A549 treated with DMSO at 1 μM for 4 hours (cell line): ENCODE measurements around the gene TVP23B. TPM values are rescaled to one million over a fixed set of nuclear protein-coding genes. Genes with fewer than 3 reads are reported as not detected.

Source experiments
- total RNA-seq: library from RNA; stranded (reverse); fragments of 200-300 nt; extraction: Qiagen RNA extraction; gene quantifications from 5 replicates; pipeline ENCODE4 v1.2.3, GENCODE V29; 2022; ENCODE audit warnings: low read depth

The TVP23B gene
- total RNA-seq: 67.9 to 80.6 TPM (median 73.9 TPM) in 5 replicates

DNA sequence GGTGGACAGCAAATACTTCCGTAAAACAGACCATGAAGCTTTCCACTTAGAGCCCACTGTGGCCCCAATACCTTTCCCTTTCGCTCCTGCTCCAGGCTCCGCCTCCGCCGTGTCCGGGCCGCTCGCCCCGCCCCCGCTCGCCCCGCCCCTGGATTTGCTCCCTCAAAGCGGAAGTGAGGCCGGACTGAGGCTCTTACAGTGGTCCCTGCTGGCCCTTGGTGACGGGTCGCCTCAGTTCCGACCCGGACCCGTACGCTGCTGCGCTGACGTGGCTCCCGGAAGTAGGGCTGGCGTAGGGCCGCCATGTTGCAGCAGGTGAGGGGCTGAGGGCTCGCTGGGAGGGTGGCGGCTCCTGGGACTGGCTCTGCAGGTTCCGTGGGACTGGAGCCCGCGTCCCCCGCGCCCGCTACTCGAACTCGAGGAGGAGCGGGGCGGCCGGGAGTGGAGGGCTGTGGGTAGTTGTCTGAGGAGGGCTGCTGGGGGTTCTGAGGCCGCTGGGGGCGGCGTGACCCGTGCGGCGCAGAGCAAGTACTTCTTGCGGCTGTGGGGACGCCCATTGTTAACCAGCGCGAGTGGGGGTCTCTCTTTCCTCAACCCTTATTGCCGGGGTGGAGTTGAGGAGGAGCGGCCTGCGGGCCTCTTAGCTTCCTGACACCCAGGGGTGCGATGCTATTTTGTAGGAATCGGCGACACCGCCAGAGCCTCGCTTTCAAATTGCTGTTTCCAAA is at the start of gene TVP23B:
TVP23B (plus strand) TSS at position 193 of the 728 bp plus-strand sequence; CDS start at position 304, 111 bp downstream.

DNA sequence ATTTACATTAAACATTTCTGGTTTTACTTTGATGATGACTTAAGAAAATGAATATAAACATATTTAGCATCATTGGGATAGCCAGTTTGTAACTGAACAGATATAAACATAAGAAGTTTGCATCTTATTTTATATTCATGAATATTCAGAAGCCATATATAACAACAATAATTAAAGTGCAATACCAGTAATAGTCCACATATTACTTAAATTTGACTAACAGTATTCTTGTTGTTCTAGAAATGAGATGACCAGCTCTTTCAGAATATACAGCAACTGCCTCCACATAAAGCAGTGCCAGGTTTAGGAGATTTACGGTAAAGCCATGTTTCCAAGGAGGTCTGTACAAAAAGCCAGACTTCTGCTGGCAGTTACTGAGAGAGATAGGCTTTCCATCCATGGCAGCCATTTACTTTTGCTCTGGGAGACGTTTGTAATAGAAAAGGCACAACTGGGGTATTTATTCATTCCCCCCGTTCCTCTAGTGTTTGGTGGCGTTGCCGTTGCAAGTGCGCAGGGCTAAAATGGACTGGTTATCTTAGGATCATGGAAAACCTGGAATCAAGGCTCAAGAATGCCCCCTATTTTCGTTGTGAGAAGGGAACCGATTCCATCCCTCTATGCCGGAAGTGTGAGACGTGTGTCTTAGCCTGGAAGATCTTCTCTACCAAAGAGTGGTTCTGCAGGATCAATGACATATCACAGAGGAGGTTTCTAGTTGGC is 37.1 kb upstream of the TVP23B start, which contains the start of gene FBXW10:
FBXW10 (plus strand) TSS at position 356 of the 723 bp plus-strand sequence; CDS start at position 547, 191 bp downstream.

Other genes starting within 250 kb of the TVP23B start
- not detected in 5 replicates for gene TBC1D28, start 136.8 kb upstream of the TVP23B start, total RNA-seq
- 4.1 to 5.7 TPM (median 4.4 TPM) in 5 replicates for gene FOXO3B, start 98.9 kb upstream of the TVP23B start, total RNA-seq
- gene FBXW10, start 37.1 kb upstream of the TVP23B start, total RNA-seq: 0.95 to 1.6 TPM (median 1.2 TPM) in 5 replicates
- gene PRPSAP2, start 76.9 kb downstream of the TVP23B start, total RNA-seq: 41.3 to 46.6 TPM (median 44.7 TPM) in 5 replicates
- 0.12 to 0.25 TPM (median 0.18 TPM) in 5 replicates for gene SLC5A10, start 171.0 kb downstream of the TVP23B start, total RNA-seq
- 35.9 to 42.4 TPM (median 38.5 TPM) in 5 replicates for gene FAM83G, start 223.6 kb downstream of the TVP23B start, total RNA-seq